Loucy (cell line): ENCODE data around the gene MYO10.

Experiments
- EZH2phosphoT487 ChIP-seq: fragments of 200-600 bp; IDR thresholded peaks from 2 replicates; pipeline ENCODE4 v1.6.1; 2018; ENCODE audit warnings: antibody characterized with exemption, mild to moderate bottlenecking, moderate library complexity, borderline replicate concordance
- TF ChIP-seq, protein P1 (sequence below): fragments of 200-600 bp; sonication (generic); conservative IDR thresholded peaks from 2 replicates; pipeline ENCODE4 v1.5.1; 2014; ENCODE audit warnings: mild to moderate bottlenecking, antibody characterized with exemption, low read length

DNA sequence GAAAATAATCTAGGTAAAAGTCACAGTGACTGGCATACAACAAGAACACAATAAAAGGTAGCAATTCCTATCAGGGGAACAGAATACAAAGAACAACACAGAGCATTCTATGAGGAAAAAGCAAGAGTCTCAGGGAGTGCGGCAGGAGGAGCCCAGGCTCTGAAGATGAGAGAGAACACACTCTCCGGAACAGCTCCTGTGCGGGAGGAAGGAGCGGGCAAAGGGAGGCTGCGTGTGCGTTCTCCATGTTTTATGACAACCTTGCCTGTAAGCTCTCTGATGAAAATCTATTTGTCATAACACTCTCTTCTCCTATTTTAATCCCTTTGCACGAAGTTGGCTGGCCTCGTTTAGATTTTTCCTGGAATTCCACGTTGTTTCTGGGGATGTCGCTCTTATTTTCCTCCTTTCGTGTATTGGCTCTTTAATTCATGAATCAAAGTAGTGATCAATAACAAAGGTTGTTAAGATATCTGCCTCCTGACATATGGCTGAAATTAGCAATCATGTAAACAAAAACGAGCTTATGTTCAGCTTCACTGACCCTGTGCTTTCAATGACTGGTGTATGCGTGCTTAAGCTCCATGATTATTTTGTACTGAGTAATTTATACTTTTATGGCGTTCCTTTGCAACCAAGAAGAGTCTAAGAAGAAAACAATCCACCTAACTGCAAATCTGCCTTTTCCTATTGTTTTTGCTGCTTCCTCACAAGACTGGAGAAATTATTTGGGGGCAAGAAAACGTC lies 109.5 kb downstream of the MYO10 start:
- TF ChIP-seq, protein P1, sequence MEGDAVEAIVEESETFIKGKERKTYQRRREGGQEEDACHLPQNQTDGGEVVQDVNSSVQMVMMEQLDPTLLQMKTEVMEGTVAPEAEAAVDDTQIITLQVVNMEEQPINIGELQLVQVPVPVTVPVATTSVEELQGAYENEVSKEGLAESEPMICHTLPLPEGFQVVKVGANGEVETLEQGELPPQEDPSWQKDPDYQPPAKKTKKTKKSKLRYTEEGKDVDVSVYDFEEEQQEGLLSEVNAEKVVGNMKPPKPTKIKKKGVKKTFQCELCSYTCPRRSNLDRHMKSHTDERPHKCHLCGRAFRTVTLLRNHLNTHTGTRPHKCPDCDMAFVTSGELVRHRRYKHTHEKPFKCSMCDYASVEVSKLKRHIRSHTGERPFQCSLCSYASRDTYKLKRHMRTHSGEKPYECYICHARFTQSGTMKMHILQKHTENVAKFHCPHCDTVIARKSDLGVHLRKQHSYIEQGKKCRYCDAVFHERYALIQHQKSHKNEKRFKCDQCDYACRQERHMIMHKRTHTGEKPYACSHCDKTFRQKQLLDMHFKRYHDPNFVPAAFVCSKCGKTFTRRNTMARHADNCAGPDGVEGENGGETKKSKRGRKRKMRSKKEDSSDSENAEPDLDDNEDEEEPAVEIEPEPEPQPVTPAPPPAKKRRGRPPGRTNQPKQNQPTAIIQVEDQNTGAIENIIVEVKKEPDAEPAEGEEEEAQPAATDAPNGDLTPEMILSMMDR, result no peak
- no peak for TF ChIP-seq EZH2phosphoT487
